Cerebellar cortex (tissue), 1 donor: ENCODE results near the gene ZNF219.
"Not testable (repeated sequence)": the region's sequence is repeated elsewhere in the genome, so short reads cannot be mapped to it uniquely, and the experiment has no call there.

Source experiments
- DNase-seq: peaks from one replicate; pipeline ENCODE4 v3.0.0-alpha.2; 2015; ENCODE audit warnings: low spot score

ZNF219 gene

DNA sequence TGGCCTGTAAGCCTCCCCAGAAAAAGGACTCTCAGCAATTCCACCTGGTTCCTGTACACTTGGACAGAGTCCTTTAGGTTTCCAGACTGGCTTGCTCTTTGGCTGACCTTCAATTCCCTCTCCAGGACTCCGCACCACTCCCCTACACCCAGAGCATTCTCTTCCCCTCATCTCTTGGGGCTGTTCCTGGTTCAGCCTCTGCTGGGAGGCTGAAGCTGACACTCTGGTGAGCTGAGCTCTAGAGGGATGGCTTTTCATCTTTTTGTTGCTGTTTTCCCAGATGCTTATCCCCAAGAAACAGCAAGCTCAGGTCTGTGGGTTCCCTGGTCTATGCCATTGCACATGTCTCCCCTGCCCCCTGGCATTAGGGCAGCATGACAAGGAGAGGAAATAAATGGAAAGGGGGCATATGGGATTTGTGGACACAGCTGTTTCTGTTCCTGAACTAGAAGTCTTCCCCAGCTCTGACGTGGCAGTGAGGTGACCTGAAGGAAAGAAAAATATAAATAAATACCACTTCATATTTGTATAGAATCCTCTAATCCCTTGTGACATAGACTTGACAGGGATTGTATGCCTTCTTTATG lies 55.0 kb downstream of the ZNF219 start:
- no peak for DNase-seq

DNA sequence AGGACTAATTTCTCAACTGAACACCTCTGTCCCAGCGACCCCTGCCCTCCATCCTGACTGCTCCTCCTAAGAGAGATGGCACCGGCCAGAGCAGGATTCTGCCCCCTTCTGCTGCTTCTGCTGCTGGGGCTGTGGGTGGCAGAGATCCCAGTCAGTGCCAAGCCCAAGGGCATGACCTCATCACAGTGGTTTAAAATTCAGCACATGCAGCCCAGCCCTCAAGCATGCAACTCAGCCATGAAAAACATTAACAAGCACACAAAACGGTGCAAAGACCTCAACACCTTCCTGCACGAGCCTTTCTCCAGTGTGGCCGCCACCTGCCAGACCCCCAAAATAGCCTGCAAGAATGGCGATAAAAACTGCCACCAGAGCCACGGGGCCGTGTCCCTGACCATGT lies 55.5 kb downstream of the ZNF219 start:
- no peak for DNase-seq

DNA sequence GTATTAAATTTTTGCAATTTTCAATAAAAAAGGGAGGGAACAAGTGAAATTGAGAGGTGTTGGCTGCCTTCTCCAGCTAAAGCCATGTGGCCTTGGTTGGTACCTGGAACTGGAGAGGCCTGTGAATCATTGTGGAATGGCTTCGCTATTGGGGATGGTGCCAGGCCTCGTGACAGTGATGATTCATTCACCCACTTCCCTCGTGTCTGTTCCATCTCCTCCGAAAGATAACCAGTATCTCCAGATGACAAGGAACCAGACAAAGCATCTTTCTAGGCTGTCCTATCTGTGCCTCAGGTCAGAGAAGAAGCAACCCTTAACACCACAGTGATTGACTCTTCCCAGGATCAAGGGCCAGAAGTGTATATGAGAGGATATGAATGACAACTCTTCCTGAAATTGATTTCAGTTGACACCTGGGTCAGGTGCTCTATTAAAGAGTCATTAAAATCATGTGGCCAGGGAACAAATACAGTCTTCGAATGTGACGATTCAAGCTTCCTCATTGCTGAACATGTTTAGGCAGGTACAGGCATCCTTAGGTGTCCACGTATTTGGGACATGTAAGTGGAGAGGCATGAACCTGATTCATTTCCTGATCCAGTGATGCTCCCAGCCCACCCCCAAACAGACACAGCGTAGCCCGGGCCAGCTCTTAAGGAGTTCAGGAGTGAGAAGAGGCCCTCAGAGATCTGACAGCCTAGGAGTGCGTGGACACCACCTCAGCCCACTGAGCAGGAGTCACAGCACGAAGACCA lies 56.6 kb downstream of the ZNF219 start, which contains the start of gene RNASE7:
Gene RNASE7 (plus strand): TSS at position 687 of the 758 bp plus-strand sequence. CDS start 631 bp downstream, outside the sequence.
- no peak for DNase-seq

DNA sequence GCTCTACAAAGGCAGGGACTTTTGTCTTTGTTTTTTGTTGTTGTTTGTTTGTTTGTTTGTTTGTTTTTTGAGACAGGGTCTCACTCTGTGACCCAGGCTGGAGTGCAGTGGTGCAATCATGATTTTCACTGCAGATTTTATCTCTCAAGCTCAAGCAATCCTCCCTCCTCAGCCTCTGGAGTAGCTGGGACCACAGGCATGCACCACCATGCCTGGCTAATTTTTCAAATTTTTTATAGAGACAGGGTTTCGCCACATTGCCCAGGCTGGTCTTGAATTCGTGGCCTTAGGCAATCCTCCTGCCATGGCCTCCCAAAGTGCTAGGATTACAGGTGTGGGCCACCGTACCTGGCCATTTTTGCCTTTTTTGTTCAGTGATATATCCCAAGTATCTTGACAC lies 57.5 kb downstream of the ZNF219 start:
- not testable (repeated sequence) for DNase-seq

DNA sequence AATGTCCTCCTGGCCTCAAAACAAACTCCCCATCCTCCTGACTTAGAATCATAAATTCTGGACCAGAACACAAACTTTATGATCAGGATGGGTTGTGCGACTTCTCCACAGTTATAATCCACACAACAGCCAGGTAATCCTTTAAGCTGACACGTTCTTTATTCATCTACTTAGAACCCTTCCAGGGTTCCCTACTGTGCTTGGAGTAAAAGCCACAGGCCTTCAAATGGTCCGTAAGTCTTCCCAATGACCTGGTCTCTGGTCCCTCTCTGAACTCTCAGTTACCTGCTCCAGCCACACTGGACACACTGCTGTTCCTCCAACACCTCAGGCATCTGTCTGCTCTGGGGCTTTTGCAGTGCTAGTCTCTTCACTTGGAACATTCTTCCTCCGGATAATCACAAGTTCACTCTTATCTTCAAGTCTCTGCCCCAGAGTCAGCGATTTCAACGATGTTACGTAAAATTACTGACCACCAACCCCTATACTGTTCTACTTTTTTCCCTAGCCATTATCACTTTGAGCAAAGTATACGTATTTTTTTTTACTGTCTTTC lies 58.0 kb downstream of the ZNF219 start:
- DNase-seq = no peak
